ENCODE measurements around the gene IRF9. TPM values are rescaled to one million over a fixed set of nuclear protein-coding genes. Genes with fewer than 3 reads are reported as not detected.
A peak's percentile ranks its signal among the peaks of the same experiment; 100 is the strongest.

Gene IRF9
- total and polyA plus RNA-seq, 2 of the 4 experiments (the other 2 are of a cell fraction), result 25.6 to 34.6 TPM

DNA sequence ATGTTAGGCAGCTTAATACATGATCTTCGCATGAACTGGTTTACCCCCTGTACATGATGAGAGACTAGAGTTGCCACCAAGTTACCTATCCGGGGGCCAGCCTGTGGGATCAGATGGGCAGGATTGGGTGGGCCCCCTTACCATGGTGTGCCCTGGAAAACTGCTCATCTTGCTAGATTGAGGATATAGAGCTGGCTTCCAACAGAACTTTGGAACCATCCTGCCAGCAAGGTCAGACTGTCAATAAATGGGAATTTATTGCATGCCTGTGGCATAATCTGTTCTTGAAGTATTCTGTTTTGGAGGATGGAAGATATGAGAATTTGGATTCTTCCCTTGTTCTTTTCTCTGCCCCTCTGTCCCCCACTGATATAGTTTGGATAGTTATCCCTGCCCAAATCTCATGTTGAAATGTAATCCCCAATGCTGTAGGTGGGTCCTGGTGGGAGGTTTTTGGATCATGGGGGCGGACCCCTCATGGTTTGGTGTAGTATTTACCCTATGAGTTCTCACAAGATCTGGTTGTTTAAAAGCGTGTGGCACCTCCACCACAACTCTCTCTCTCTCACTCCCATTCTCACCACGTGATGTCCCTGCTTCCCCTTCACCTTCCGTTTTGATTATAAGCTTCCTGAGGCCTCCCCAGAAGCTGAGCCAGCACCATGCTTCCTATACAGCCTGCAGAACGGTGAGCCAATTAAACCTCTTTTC is 37.9 kb downstream of the IRF9 start:
- no TSS peak for BruUV-seq (replicated peaks)
- Histone ChIP-seq H3K23ac (ENCODE audit: low read depth, low read length) (no peak overlapping the region), H3K56ac (ENCODE audit: extremely low read depth, insufficient read depth, low read length) (no peak overlapping the region), H3K14ac (replicated peaks; ENCODE audit: low read depth, low read length) (no peak overlapping the region), H4K8ac (ENCODE audit: low read depth in 2 of 2, low read length in 2 of 2) (no peak overlapping the region), H3K79me1 (ENCODE audit: low read depth in 1 of 2, low read length in 2 of 2) (peaks cover 32 to 45% of the 10 kb centered on the region in 2 experiments), H2AK9ac (replicated peaks; ENCODE audit: low read depth, low read length, poor library complexity) (peak overlapping the region; percentile 72), H3K36me3 (ENCODE audit: control insufficient read depth, insufficient read depth, low read length) (peaks cover 12% of the 10 kb centered on the region), H2BK120ac (ENCODE audit: low read depth, low read length) (no peak overlapping the region), H2BK15ac (ENCODE audit: low read depth, low read length) (no peak overlapping the region), H3K27me3 (ENCODE audit: control insufficient read depth, insufficient read depth, low read length) (no peaks in the 10 kb centered on the region), H3K4me1 (ENCODE audit: control insufficient read depth, insufficient read depth, low read length) (peaks cover 8% of the 10 kb centered on the region), H3K27ac (ENCODE audit: insufficient read depth, low read length) (no peak overlapping the region), H3K9ac (ENCODE audit: low read depth, low read length) (no peak overlapping the region), H3K9me1 (ENCODE audit: insufficient read depth, low read length) (peaks cover 11% of the 10 kb centered on the region; the same call in 1 of the 2 replicates), H2AK5ac (ENCODE audit: low read depth, low read length) (no peak overlapping the region), H4K20me1 (ENCODE audit: insufficient read depth, low read length) (no peaks in the 10 kb centered on the region; the same call in 1 of the 2 replicates), H3K18ac (ENCODE audit: low read depth, low read length) (no peak overlapping the region), H3K9me3 (ENCODE audit: control insufficient read depth, insufficient read depth, low read length) (no peaks in the 10 kb centered on the region), H3K4ac (ENCODE audit: low read depth, low read length) (no peak overlapping the region), H4K91ac (ENCODE audit: insufficient read depth, low read depth, low read length) (no peak overlapping the region), H3K4me3 (ENCODE audit: insufficient read depth, low read depth, low read length) (no peak overlapping the region), H2BK20ac (ENCODE audit: low read depth, low read length) (no peak overlapping the region), H2BK5ac (ENCODE audit: low read depth, low read length, poor library complexity, severe bottlenecking) (no peak overlapping the region), H4K5ac (ENCODE audit: low read depth, low read length) (no peak overlapping the region), H3K4me2 (ENCODE audit: low read depth, low read length) (no peak overlapping the region), H2AFZ (replicated peaks; ENCODE audit: low read length, poor library complexity) (no peak overlapping the region)
- ATAC-seq (ENCODE audit: low read depth), result no peak
- CTCF ChIA-PET, result no interaction called here
- no peak for DNase-seq
- TF ChIP-seq RAD21 (IDR thresholded peaks at IDR 0.05; ENCODE audit: low read length) (no peak), CEBPB (IDR thresholded peaks at IDR 0.05; ENCODE audit: low read depth, low read length) (no peak), RCOR1 (IDR thresholded peaks at IDR 0.05; ENCODE audit: insufficient replicate concordance, low read length) (no peak), MAZ (IDR thresholded peaks at IDR 0.05; ENCODE audit: borderline replicate concordance, low read depth, low read length) (no peak), MAFK (IDR thresholded peaks at IDR 0.05; ENCODE audit: low read depth, low read length) (no peak), BHLHE40 (IDR thresholded peaks at IDR 0.05; ENCODE audit: low read depth, low read length) (no peak), SMC3 (IDR thresholded peaks at IDR 0.05; ENCODE audit: low read depth, low read length) (no peak), MXI1 (IDR thresholded peaks at IDR 0.05; ENCODE audit: borderline replicate concordance, low read depth, low read length) (no peak), CHD1 (IDR thresholded peaks at IDR 0.05; ENCODE audit: low read depth, low read length) (no peak), FOS (IDR thresholded peaks at IDR 0.05; ENCODE audit: low read depth, low read length) (no peak), NFE2L2 (IDR thresholded peaks at IDR 0.05; ENCODE audit: low read depth, low read length) (no peak)
- TF ChIP-seq, protein P1, sequence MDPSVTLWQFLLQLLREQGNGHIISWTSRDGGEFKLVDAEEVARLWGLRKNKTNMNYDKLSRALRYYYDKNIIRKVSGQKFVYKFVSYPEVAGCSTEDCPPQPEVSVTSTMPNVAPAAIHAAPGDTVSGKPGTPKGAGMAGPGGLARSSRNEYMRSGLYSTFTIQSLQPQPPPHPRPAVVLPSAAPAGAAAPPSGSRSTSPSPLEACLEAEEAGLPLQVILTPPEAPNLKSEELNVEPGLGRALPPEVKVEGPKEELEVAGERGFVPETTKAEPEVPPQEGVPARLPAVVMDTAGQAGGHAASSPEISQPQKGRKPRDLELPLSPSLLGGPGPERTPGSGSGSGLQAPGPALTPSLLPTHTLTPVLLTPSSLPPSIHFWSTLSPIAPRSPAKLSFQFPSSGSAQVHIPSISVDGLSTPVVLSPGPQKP (IDR thresholded peaks at IDR 0.05; ENCODE audit: borderline replicate concordance, low read depth, low read length), result no peak
- TF ChIP-seq, protein P2, sequence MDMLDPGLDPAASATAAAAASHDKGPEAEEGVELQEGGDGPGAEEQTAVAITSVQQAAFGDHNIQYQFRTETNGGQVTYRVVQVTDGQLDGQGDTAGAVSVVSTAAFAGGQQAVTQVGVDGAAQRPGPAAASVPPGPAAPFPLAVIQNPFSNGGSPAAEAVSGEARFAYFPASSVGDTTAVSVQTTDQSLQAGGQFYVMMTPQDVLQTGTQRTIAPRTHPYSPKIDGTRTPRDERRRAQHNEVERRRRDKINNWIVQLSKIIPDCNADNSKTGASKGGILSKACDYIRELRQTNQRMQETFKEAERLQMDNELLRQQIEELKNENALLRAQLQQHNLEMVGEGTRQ (IDR thresholded peaks at IDR 0.05; ENCODE audit: low read depth, low read length), result no peak
- in situ Hi-C loops (cut with MboI; ENCODE audit: low sequenced_read_pairs), result no loop called here
- intact Hi-C loops (cut with micrococcal nuclease), result no loop called here
- POLR2A ChIA-PET (ENCODE audit: unreplicated experiment), result no interaction called here
- 93% methylated on average over 3 of the region's 7 CpGs; no CpG with 5 or more reads in 1 of the 2 experiments for WGBS, 2 experiments (ENCODE audit: extremely low coverage in 2 of 2, insufficient read length in 1 of 2)
- dilution Hi-C loops (cut with HindIII; ENCODE audit: low sequenced_read_pairs, unreplicated experiment), result no loop called here

All from IMR-90 (cell line).